ENCODE data around the gene ABCA13. TPM values are rescaled to one million over a fixed set of nuclear protein-coding genes. Genes with fewer than 3 reads are reported as not detected.

ABCA13 gene
- total and polyA plus RNA-seq, 2 donors (not counting 3 experiments of a cell fraction or from before 2014, with no cell fraction given): 0.01 to 0.11 TPM

DNA sequence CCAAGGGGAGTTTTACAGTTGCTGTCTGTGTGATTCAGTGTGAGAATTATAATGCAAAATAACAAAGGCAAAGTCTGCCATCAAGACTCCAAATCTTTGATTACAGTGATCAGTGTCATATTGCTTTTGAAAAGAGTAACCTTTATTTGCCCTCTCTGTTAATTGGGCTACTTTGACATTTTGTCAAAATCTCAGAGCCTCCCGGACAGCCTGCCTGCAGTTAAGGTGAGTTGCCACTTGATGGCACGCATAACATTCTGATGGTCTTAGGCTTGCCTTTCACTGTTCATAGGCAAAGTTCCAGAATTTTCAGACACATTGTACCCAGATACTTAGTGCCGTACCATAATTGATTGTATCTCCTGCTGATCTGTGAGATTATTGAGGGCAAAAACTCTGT, 253.5 kb downstream of the ABCA13 start:
- no peak for DNase-seq (ENCODE audit: low read depth, low spot score)
- Histone ChIP-seq H3K79me2 (ENCODE audit: control insufficient read depth, insufficient read depth, low read length) (no peaks in the 10 kb centered on the region), H3K27ac (ENCODE audit: insufficient read depth, low read depth, low read length) (no peak overlapping the region), H2AFZ (ENCODE audit: low read depth, low read length) (no peak overlapping the region), H3K9me3 (replicated peaks; ENCODE audit: control insufficient read depth, insufficient read depth, low read length) (no peaks in the 10 kb centered on the region), H3K9me1 (replicated peaks; ENCODE audit: control insufficient read depth, extremely low read depth, insufficient read depth, low read length) (no peaks in the 10 kb centered on the region), H3K27me3 (ENCODE audit: control insufficient read depth in 2 of 2, insufficient read depth in 2 of 2, low read length in 2 of 2) (no peaks in the 10 kb centered on the region), H3K4me1 (ENCODE audit: control insufficient read depth, extremely low read depth, insufficient read depth, low read length) (no peaks in the 10 kb centered on the region), H3K9ac (replicated peaks; ENCODE audit: extremely low read depth, insufficient read depth, low read length) (no peak overlapping the region), H3K4me3 (replicated peaks in 1 of 3; ENCODE audit: insufficient read depth in 1 of 3, low read depth in 1 of 3, low read length in 3 of 3) (no peak overlapping the region), H4K20me1 (replicated peaks; ENCODE audit: control insufficient read depth, extremely low read depth, insufficient read depth, low read length) (no peaks in the 10 kb centered on the region), H3K36me3 (ENCODE audit: control insufficient read depth in 2 of 2, extremely low read depth in 1 of 2, insufficient read depth in 2 of 2, low read length in 2 of 2) (no peaks in the 10 kb centered on the region), H3K4me2 (ENCODE audit: insufficient read depth, low read length) (no peak overlapping the region)
- dilution Hi-C loops (cut with MboI; ENCODE audit: extremely low pct_ligation_motif_present, low sequenced_read_pairs) (no loop called here), intact Hi-C loops (cut with micrococcal nuclease) (no loop called here)
- TF ChIP-seq EZH2 (IDR thresholded peaks at IDR 0.05; ENCODE audit: borderline replicate concordance, low read depth, low read length, severe bottlenecking): no peak
- TF ChIP-seq MYC (IDR thresholded peaks at IDR 0.05; ENCODE audit: low read depth, low read length): no peak
- no peak for TF ChIP-seq JUN (IDR thresholded peaks at IDR 0.05; ENCODE audit: borderline replicate concordance, insufficient read depth, insufficient read length, low read depth)
- TF ChIP-seq, protein P1, sequence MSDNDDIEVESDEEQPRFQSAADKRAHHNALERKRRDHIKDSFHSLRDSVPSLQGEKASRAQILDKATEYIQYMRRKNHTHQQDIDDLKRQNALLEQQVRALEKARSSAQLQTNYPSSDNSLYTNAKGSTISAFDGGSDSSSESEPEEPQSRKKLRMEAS (IDR thresholded peaks at IDR 0.05; ENCODE audit: insufficient read depth, insufficient read length): no peak
- no peak for TF ChIP-seq POLR2A (IDR thresholded peaks at IDR 0.05; ENCODE audit: low read depth, low read length)
- TF ChIP-seq FOS (IDR thresholded peaks at IDR 0.05; ENCODE audit: borderline replicate concordance, insufficient read depth, low read length): no peak
- TF ChIP-seq POLR2AphosphoS5 (IDR thresholded peaks at IDR 0.05; ENCODE audit: insufficient read depth, low read depth, low read length): no peak
- TF ChIP-seq GATA2 (IDR thresholded peaks at IDR 0.05; ENCODE audit: insufficient read depth, insufficient read length, low read depth, low read length): no peak
- TF ChIP-seq, protein P2, sequence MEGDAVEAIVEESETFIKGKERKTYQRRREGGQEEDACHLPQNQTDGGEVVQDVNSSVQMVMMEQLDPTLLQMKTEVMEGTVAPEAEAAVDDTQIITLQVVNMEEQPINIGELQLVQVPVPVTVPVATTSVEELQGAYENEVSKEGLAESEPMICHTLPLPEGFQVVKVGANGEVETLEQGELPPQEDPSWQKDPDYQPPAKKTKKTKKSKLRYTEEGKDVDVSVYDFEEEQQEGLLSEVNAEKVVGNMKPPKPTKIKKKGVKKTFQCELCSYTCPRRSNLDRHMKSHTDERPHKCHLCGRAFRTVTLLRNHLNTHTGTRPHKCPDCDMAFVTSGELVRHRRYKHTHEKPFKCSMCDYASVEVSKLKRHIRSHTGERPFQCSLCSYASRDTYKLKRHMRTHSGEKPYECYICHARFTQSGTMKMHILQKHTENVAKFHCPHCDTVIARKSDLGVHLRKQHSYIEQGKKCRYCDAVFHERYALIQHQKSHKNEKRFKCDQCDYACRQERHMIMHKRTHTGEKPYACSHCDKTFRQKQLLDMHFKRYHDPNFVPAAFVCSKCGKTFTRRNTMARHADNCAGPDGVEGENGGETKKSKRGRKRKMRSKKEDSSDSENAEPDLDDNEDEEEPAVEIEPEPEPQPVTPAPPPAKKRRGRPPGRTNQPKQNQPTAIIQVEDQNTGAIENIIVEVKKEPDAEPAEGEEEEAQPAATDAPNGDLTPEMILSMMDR (IDR thresholded peaks at IDR 0.05; ENCODE audit: extremely low read depth in 1 of 2, insufficient read depth in 1 of 2, low read depth in 1 of 2, low read length in 2 of 2): no peak
- no TSS peak for BruUV-seq (replicated peaks)
- no peak for FAIRE-seq
- POLR2A ChIA-PET: no interaction called here
- CTCF ChIA-PET: no interaction called here
